ENCODE data around the gene RAB4B. TPM values are rescaled to one million over a fixed set of nuclear protein-coding genes. Genes with fewer than 3 reads are reported as not detected.
"Not testable (repeated sequence)": the region's sequence is repeated elsewhere in the genome, so short reads cannot be mapped to it uniquely, and the experiment has no call there.

The RAB4B gene
- total RNA-seq, 2 donors from 2014 or later, result 37.9 to 38.2 TPM

DNA sequence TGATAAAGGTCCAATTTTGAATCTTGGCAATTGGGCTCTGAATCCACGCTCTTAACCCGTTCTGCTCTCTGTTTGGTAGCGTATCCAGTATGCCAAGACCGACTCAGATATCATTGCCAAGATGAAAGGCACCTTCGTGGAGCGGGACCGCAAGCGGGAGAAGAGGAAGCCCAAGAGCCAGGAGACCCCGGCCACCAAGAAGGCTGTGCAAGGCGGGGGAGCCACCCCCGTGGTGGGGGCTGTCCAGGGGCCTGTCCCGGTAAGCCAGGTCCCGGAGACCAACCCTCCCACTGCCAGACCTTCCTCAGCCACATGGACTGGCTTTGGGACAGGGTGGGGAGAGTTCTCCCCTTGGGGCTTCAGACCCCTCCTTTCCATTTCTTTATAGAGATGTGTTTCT, 18.7 kb upstream of the RAB4B start:
- peaks cover 67% of the 10 kb centered on the region for H3K36me3 ChIP-seq

DNA sequence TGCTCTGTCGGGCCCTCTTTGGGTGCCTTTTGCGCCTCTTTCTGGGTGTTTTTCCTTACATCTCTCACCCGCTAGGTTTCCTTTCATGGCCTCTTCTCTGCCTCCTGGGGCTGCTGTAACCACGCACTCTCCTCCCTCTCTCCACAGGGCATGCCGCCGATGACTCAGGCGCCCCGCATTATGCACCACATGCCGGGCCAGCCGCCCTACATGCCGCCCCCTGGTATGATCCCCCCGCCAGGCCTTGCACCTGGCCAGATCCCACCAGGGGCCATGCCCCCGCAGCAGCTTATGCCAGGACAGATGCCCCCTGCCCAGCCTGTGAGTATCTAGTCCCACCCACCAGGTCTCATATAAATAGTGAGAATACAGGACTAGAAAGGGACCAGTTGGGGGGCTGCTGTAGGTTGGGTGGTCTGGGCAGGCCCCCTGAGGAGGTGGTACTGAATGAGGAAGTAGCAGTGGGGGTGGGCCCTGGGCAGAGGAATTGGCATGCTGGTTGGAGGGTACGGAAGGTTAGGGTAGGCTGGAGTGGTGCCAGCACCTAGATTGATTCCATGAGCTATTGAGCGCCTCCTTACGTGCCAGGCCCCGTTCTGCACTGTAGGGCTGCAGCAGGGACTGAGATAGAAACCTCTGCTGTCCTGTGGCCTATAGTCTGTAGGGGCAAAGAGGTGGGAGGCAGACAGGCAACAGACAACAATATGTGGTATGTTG, 15.1 kb upstream of the RAB4B start:
- no peak overlapping the region for H3K27ac ChIP-seq
- H3K4me3 ChIP-seq, result no peak overlapping the region
- H3K9me3 ChIP-seq, result no peaks in the 10 kb centered on the region
- no peak for DNase-seq (ENCODE audit: low spot score)
- no peak for ATAC-seq (ENCODE audit: insufficient number of reproducible peaks, low FRiP score, low read depth)
- H3K36me3 ChIP-seq, result peaks cover 81% of the 10 kb centered on the region
- H3K27me3 ChIP-seq (replicated peaks; ENCODE audit: insufficient read depth), result no peaks in the 10 kb centered on the region
- no peaks in the 10 kb centered on the region for H3K4me1 ChIP-seq (ENCODE audit: control insufficient read depth in 1 of 2, low read depth in 2 of 2)
- TF ChIP-seq, protein P1, sequence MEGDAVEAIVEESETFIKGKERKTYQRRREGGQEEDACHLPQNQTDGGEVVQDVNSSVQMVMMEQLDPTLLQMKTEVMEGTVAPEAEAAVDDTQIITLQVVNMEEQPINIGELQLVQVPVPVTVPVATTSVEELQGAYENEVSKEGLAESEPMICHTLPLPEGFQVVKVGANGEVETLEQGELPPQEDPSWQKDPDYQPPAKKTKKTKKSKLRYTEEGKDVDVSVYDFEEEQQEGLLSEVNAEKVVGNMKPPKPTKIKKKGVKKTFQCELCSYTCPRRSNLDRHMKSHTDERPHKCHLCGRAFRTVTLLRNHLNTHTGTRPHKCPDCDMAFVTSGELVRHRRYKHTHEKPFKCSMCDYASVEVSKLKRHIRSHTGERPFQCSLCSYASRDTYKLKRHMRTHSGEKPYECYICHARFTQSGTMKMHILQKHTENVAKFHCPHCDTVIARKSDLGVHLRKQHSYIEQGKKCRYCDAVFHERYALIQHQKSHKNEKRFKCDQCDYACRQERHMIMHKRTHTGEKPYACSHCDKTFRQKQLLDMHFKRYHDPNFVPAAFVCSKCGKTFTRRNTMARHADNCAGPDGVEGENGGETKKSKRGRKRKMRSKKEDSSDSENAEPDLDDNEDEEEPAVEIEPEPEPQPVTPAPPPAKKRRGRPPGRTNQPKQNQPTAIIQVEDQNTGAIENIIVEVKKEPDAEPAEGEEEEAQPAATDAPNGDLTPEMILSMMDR (IDR thresholded peaks at IDR 0.05), result no peak

More for the DNA sequence above, 18.7 kb upstream of the RAB4B start:
- Histone ChIP-seq H3K27me3 (replicated peaks; ENCODE audit: insufficient read depth) (no peaks in the 10 kb centered on the region), H3K4me1 (ENCODE audit: control insufficient read depth in 1 of 2, low read depth in 2 of 2) (peaks cover 7 to 25% of the 10 kb centered on the region in 2 donors), H3K4me3 (no peak overlapping the region), H3K27ac (no peak overlapping the region), H3K9me3 (no peaks in the 10 kb centered on the region)
- TF ChIP-seq, protein P1 (IDR thresholded peaks at IDR 0.05), result no peak
- DNase-seq (ENCODE audit: low spot score) (no peak), ATAC-seq (ENCODE audit: insufficient number of reproducible peaks, low FRiP score, low read depth) (no peak)

DNA sequence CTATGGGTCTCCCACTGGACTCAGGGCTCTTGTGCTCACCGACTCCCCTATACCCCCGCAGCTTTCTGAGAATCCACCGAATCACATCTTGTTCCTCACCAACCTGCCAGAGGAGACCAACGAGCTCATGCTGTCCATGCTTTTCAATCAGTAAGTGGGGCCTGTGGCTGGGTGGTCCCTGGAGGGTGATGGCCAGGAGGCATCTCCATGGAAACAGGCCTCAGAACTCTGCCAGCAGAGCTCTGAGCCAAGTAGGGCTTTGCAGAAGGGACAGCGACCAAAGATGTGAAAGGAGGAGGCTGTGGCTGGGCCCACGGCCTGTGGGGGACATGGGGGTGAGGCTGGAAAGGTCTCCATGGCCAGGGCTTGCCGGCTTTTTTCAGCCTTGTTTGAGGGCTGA, 14.5 kb upstream of the RAB4B start:
- TF ChIP-seq, protein P1 (IDR thresholded peaks at IDR 0.05), result no peak
- no peak for DNase-seq (ENCODE audit: low spot score)
- Histone ChIP-seq H3K4me3 (no peak overlapping the region), H3K36me3 (peaks cover 75% of the 10 kb centered on the region), H3K4me1 (ENCODE audit: control insufficient read depth in 1 of 2, low read depth in 2 of 2) (no peaks in the 10 kb centered on the region), H3K9me3 (no peaks in the 10 kb centered on the region), H3K27me3 (replicated peaks; ENCODE audit: insufficient read depth) (no peaks in the 10 kb centered on the region), H3K27ac (no peak overlapping the region)
- ATAC-seq (ENCODE audit: insufficient number of reproducible peaks, low FRiP score, low read depth), result no peak

DNA sequence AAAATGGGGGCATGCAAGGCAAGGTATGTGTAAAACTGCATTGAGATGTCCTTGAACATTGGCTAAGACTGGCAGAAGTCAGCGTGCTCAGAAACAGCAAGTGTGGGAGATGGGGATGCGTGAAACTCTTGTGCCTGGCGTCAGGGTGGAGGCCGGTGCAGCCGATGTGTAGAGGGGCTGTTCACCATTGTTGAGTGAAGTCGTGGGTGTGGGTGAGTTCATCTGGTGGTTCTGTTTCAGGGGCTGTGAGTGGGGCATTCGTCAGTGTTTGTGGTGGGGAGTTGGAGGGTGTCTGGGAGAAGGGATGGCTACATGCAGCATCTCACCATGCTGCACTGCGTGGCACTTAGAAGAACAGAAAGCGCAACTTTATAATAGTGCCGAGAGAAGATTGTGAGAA, 14.1 kb upstream of the RAB4B start:
- Histone ChIP-seq H3K27me3 (replicated peaks; ENCODE audit: insufficient read depth) (no peaks in the 10 kb centered on the region), H3K27ac (no peak overlapping the region), H3K9me3 (no peaks in the 10 kb centered on the region), H3K4me1 (ENCODE audit: control insufficient read depth in 1 of 2, low read depth in 2 of 2) (no peaks in the 10 kb centered on the region), H3K4me3 (no peak overlapping the region), H3K36me3 (peaks cover 71% of the 10 kb centered on the region)
- DNase-seq (ENCODE audit: low spot score) (no peak), ATAC-seq (ENCODE audit: insufficient number of reproducible peaks, low FRiP score, low read depth) (no peak)
- TF ChIP-seq, protein P1 (IDR thresholded peaks at IDR 0.05), result no peak

DNA sequence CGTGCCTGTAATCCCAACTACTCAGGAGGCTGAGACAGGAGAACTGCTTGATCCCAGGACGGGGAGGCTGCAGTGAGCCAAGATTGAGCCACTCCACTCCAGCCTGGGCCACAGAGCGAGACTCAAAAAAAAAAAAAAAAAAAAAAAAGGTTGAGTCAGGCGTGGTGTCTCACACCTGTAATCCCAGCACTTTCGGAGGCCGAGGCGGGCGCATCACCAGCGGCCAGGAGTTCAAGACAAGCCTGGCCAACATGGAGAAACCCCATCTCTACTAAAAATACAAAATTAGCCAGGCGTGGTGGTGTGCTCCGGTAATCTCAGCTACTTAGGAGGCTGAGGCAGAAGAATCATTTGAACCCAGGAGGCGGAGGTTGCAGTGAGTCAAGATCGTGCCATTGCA, 11.7 kb upstream of the RAB4B start:
- ATAC-seq (ENCODE audit: insufficient number of reproducible peaks, low FRiP score, low read depth); H3K27me3 ChIP-seq (replicated peaks; ENCODE audit: insufficient read depth); H3K27ac ChIP-seq; DNase-seq (ENCODE audit: low spot score); H3K4me3 ChIP-seq; H3K9me3 ChIP-seq; H3K4me1 ChIP-seq (ENCODE audit: control insufficient read depth in 1 of 2, low read depth in 2 of 2): not testable (repeated sequence)
- H3K36me3 ChIP-seq, result peaks cover 50% of the 10 kb centered on the region

DNA sequence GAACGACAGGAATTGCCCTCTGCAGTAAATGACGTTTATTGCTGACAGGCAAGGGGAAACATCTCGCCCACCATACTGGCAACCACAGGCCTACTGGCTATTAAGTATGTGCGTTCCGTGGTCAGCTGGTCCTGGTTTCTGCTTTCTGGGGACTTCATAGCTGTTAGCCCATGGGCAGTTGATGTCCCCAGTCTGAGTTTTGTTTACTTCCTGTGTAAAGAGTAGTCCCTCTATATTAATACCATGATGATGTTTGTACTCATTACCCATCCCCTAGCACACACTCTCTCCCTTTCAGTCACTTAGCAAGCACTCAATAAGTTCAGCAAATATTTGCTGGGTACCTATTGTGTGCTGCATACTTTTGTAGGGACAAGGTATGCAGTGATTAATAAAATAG, 9.2 kb upstream of the RAB4B start:
- H3K27me3 ChIP-seq (replicated peaks; ENCODE audit: insufficient read depth), result no peaks in the 10 kb centered on the region
- peaks cover 26% of the 10 kb centered on the region for H3K36me3 ChIP-seq
- no peak overlapping the region for H3K4me3 ChIP-seq
- no peaks in the 10 kb centered on the region for H3K4me1 ChIP-seq (ENCODE audit: control insufficient read depth in 1 of 2, low read depth in 2 of 2)
- no peak overlapping the region for H3K27ac ChIP-seq
- ATAC-seq (ENCODE audit: insufficient number of reproducible peaks, low FRiP score, low read depth) (no peak), DNase-seq (ENCODE audit: low spot score) (no peak)
- TF ChIP-seq, protein P1 (IDR thresholded peaks at IDR 0.05), result no peak
- H3K9me3 ChIP-seq, result no peaks in the 10 kb centered on the region

DNA sequence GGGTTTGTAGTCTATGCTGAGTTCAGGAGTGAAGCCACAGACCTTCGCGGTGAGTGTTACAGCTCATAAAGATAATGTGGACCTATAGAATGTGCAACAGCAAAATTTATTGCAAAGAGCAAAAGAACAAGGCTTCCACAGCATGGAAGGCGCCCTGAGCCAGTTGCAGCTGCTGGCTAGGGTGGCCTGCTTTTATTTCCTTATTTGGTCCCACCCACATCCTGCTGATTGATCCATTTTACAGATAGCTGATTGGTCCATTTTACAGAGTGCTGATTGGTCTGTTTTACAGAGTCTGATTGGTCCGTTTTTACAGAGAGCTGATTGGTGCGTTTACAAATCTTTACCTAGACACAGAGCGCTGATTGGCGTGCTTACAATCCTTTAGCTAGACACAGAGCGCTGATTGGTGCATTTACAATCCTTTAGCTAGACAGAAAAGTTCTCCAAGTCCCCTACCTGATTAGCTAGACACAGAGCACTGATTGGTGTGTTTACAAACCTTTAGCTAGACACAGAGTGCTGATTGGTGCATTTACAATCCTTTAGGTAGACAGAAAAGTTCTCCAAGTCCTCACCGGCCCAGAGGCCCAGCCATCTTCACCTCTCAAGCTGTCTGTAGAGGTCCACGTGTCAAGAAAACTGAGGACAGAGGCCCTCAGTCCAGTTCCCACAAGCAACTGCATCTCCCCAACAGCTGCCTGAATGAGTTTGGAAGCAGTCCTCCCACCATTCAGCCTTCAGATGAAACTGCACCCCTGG, 6.8 kb upstream of the RAB4B start:
- H3K9me3 ChIP-seq; H3K27ac ChIP-seq; H3K27me3 ChIP-seq (replicated peaks; ENCODE audit: insufficient read depth); ATAC-seq (ENCODE audit: insufficient number of reproducible peaks, low FRiP score, low read depth); H3K4me1 ChIP-seq (ENCODE audit: control insufficient read depth in 1 of 2, low read depth in 2 of 2); H3K4me3 ChIP-seq; H3K36me3 ChIP-seq; DNase-seq (ENCODE audit: low spot score): not testable (repeated sequence)
